OCI-LY1 (cell line): ENCODE results near the gene ARHGEF28.

ENCODE experiments used
- CTCF ChIP-seq: fragments of 200-600 bp; sonication (generic), shearing (Covaris generic); IDR thresholded peaks from 2 replicates; pipeline ENCODE4 v1.5.1; 2017; ENCODE audit warnings: mild to moderate bottlenecking, antibody characterized with exemption, low read length, moderate library complexity, mixed read lengths
- EZH2 ChIP-seq: fragments of 200-600 bp; sonication (generic), shearing (Covaris generic); IDR thresholded peaks from 2 replicates; pipeline ENCODE4 v1.8.0; 2017; ENCODE audit warnings: borderline replicate concordance, mixed run types, mild to moderate bottlenecking, antibody characterized with exemption, low read length, moderate library complexity, mixed read lengths

- no peak for TF ChIP-seq CTCF
- no peak for TF ChIP-seq EZH2
These were observed 199.2 kb downstream of the ARHGEF28 start for GRCh38 chr5:73825199-73825598.
